UCSD-AML1 (cell line): ENCODE results near the gene HTR3C.
"Not testable (repeated sequence)": the region's sequence is repeated elsewhere in the genome, so short reads cannot be mapped to it uniquely, and the experiment has no call there.

ENCODE experiments used
- DNase-seq: peaks from one replicate; lab custom pipeline; 2025; ENCODE audit not compliant: unreplicated experiment; lab: John Stamatoyannopoulos, UW

The HTR3C gene

DNA sequence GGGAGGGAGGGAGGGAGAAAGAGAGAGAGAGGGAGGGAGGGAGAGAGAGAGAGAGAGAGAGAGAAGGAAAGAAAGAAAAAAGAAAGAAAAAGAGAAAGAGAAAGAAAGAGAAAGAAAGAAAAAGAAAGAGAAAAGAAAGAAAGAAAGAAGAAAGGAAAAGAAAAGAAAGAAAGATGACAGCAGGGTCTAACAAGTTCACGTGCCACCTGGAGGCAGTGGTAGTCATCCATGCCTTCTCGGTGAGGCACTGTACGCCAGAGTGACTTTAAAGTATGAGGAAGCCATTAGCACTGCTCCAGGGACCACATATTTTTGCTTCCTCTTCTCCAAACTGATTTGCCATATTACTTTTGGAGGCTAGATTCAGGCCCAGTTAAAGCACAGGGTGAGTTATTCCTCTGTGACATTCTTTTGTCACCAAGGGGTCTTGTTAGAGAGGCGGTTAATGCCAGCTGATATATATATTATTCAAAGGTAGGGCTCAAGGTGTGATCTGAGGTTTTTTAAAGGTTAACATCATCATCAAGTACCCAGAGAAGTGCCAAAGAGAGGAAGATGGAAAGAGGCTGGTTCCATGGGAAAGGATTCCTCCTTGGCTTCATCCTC lies 21.6 kb upstream of the HTR3C start, which contains the start of gene HTR3D:
Gene HTR3D, plus strand, starts transcription at position 556 of the 606 bp plus-strand sequence. Its CDS starts 0 bp downstream, at position 556.
- no peak for DNase-seq

DNA sequence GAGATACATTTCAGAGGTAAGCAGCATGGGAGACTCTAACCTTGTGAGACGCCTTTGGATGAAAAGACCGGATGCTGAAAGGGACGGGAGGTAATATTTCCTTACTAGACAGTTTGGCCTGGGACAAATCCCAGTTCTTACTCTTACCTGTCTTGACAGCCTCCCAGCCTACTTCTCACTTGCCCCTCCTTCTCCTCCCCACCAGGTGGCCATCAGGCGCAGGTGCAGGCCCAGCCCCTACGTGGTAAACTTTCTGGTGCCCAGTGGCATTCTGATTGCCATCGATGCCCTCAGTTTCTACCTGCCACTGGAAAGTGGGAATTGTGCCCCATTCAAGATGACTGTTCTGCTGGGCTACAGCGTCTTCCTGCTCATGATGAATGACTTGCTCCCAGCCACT lies 15.0 kb upstream of the HTR3C start:
- no peak for DNase-seq

DNA sequence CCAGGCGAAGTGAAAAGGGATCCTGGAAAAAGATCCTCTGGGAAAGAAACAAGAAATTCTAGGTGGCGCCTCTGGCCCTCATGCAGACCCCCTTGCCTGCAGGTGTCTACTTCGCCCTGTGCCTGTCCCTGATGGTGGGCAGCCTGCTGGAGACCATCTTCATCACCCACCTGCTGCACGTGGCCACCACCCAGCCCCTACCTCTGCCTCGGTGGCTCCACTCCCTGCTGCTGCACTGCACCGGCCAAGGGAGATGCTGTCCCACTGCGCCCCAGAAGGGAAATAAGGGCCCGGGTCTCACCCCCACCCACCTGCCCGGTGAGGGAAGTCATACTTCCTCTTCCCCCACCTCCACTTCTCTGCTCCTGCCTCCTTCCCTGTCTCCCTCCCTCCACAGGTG lies 14.5 kb upstream of the HTR3C start:
- DNase-seq = not testable (repeated sequence)

DNA sequence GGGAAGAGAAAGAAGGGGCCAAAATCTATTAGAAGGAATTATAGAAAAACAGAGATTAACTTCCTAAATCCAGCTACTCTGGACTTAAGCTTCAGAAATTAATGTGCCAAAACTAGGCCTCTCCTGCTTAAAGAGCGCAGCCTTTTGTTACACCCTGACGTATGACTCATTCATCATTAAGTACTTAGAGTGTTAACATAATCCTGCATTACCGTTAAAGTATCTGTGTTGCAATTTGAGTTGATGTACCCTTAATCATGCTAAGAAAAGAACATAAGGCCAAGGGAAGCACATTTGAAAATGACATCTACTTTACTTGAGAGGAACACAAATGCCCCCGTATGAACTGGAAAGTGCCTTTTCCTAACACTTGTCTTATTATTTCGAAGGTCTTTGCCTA lies 13.4 kb upstream of the HTR3C start:
- no peak for DNase-seq

DNA sequence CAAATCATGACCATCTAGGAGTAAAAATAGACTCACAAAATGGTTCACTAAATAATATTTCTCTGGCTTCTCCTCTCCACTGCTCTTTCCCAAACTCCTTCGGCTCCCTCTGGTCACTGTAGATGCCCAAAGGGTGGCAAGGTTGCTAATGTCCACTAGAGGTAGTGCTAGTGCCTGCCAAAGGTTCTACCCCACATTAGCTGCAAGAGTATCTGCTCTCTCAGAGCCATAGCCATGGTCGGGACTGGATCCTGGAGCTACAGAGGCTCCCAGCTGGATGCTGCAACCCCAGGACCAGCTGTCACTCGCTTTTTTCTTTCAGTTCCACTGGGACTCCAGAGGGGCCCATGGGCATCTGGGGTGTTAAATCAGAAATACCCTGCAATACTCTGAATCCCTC lies 12.8 kb upstream of the HTR3C start:
- no peak for DNase-seq

DNA sequence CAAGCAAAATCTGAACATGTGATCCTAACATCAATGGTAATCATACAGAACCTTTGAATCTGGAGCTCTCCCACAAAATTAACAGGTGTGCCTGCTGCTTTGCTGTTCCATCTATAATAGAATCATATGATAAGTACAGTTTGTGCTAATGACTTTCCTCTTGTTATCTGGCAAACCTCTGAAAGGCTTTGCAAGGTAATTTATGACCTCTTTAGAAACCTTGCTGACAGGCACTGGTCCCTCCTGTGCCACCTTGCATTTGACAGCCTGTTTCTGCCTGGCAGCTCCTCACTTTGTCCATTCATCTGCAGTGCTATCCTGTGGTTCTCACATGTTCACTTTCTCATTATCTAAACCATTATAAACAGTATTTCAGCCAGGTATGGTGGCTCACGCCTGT lies 10.2 kb upstream of the HTR3C start:
- DNase-seq = no peak

DNA sequence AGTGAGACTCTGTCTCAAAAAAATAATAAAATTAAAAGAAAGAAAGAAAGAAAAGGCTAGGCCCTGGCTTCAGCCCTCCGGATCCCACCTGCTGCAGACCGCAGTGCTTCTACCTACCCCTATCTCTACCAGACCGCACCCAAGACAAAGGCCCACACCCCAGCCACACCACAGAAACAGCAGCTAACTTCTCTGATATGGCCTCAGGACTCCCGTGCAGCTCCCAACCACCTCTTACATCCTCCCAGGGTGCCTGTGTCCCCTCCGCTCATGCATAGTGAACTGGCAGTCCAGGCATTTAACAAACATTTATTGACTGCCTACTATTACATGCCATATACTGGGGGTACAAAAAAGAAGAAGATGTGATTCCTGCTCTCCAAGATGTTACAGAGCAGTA lies 6.9 kb upstream of the HTR3C start:
- no peak for DNase-seq

DNA sequence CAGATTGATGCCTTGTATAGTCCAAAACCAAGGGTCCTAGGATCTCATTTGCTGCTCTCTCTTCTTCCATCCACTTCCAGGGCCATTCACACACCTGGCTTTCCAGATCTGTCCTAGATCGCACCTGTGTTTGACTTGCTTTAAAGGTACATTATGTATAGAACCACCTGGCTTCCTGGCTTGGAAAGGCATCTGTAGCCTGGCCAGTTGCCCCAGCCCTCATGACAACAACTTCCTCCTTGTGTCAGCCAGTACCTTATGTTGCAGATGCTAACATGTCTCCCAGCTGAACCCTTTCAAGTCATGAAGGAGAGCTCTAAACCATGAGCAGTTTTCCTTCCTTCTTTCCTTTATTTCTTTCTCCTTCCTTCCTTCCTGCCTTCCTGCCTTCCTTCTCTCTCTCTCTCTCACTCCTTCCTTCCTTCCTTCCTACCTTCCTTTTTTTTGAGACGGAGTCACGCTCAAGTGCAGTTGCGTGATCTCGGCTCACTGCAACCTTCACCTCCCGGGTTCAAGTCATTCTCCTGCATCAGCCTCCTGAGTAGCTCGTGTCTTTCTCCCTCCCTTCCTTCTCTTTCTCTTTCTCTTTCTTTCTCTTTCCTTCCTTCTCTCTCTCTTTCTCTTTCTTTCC lies 2.5 kb upstream of the HTR3C start:
- DNase-seq = no peak

DNA sequence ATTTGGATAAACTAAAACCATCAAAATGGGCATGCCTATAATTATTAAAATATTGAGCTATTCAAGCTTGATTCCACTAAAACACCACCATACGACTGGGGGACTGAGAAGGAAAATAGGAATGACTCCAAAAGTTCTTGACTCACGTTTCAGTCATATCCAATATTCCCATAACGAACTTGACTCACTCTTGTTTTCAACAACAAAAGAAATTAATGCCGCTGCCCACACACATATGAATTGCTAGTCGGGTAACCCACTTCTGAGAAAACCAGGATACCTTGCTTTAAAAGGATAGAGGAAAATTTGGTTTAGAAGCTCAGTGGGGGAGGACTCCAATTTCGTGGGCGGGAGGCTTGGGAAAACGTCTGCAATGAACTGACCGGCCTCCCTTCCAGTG lies 5.2 kb downstream of the HTR3C start:
- DNase-seq = no peak

DNA sequence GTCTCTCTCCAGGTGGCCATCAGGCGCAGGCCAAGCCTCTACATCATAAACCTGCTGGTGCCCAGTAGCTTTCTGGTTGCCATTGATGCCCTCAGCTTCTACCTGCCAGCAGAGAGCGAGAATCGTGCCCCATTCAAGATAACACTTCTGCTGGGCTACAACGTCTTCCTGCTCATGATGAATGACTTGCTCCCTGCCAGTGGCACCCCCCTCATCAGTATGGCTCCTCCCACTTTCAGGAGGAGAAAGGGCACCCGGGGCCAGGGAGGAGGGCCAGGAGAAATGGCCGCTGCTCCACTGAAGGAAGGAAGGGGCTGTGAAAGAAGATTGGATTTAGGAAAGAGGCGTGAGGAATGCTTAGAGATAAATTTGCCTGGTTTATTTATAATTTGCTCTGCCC lies 6.6 kb downstream of the HTR3C start:
- no peak for DNase-seq

DNA sequence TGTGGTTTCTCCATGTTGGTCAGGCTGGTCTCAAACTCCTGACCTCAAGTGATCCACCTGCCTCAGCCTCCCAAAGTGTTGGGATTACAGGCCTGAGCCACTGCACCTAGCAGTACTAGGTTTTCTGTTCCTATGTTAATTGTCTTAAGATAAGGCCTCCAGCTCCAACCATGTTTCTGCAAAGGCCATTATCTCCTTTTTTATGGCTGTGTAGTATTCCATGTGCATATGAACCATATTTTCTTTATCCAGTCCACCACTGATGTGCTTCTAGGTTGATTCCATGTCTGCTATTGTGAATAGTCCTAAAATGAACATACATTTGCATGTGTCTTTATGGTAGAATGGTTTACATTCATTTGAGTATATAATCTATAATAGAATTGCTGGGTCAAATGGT lies 9.8 kb downstream of the HTR3C start:
- DNase-seq = no peak

DNA sequence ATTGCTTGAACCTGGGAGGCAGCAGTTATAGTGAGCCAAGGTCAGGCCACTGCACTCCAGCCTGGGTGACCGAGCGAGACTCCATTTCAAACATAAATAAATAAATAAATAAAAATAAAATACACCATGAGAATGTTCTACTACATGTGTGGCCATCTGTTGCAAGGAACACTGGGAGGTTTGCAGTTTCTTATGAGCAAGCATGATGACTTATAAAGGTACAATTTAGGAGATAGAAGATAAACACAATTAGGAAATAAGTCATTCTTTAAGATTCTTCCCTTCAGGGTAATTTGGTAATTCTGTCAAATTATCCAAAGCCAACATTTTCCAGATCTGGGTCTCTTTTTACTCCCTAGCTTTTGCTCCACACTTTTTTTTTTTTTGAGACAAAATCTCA lies 13.4 kb downstream of the HTR3C start:
- DNase-seq = no peak

DNA sequence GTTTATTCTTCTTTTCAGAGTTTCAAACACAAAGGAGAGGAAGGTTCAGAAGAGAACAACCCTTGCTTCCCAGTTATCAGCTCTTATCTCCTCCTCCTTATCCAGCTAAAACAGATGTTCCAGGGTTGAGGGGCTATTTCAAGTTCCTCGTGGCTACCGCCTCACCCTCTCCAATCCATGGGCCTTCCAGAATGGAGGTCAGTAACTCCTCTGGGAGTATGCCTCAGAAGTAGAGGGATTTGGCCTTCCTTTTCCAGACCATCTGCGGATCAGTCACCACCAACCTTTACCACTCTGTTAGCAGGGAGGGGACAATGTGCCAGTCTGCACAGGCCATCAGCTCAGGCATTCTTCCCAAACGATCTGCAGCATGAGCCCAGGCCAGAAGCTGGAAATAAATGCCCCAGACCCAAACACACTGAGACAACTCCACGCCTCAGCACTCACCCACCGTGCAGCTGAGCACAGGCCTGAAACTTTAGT lies 14.8 kb downstream of the HTR3C start:
- no peak for DNase-seq

DNA sequence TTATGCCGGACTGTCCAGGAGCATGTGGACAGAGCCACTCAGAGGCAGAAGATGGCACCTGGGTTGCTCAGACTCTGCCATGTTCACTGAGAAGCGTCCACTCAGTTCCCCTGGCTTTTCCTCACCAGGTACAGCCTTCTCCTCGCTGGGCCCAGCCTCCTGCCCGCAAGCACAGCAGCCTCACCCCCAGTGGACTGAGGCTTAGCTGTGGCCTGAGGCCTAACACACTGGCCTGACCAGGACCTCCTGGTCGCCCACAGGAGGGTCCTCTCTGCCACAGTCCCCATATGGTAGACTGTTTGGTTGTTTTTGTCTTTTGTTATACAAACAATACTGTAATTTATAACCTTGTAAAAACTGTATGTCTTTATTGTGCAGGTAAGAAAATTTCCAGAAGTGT lies 15.5 kb downstream of the HTR3C start:
- DNase-seq = no peak

DNA sequence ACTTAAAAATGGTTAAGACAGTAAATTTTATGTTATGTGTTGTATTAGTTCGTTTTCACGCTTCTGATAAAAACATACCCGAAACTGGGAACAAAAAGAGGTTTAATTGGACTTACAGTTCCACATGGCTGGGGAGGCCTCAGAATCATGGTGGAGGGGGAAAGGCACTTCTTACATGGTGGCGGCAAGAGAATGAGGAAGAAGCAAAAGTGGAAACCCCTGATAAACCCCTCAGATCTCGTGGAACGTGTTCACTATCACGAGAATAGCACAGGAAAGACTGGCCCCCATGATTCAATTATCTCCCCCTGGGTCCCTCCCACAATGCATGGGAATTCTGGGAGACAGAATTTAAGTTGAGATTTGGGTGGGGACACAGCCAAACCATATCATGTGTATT lies 18.3 kb downstream of the HTR3C start:
- DNase-seq = not testable (repeated sequence)

DNA sequence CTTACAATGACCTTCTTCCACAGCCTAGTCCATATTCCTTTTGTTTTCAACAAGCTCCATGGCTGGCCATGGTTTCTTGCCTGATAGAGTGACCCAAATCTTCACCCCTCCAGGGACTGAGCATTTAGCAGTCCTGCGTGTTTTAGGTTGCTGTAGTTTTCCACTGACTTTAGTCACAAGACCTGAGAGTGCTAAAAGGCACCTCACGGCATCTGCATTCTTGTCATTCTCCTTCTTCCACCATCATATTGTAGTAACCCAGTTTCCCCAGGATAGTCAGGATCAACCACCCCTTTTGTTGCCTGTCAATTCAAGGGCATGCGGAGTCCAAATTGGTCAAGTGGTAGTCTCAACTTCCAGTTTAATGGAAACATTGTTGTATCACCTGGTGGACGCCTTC lies 20.8 kb downstream of the HTR3C start:
- DNase-seq = no peak

DNA sequence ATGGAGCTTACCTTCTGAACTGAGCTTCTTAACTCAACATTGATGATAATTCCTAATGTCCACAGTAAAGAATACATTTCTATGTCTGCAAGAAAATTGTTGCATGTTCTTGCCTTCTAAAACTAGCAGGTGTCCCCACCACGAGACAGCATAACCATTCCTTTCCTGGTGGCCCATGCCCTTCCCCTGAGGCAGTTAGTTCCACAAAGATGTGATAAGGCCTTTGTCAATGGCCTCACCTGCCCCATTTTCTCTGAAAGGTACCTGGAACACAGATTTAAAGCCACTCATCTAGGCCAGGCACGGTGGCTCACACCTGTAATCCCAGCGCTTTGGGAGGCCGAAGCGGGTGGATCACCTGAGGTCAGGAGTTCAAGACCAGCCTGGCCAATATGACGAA lies 23.1 kb downstream of the HTR3C start:
- no peak for DNase-seq

DNA sequence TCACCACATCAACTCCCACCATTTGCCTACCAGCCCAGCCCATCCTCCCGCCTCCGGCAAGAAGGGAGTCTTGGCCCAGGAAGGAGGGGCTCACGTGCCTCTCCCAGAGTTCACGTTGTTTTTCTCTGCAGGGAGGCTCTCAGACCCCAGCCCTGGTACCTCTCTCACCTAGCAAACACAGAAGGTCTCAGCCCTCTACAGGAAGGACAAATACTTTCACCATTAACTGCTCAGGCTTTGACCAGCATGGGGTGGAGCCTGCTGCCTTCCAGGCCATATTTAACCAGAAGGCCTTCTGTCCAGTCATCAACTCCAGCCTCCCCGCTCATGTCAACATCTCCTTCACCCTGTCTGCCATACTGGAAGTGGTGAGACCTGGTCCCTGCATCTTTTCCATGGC lies 25.0 kb downstream of the HTR3C start:
- DNase-seq = no peak

DNA sequence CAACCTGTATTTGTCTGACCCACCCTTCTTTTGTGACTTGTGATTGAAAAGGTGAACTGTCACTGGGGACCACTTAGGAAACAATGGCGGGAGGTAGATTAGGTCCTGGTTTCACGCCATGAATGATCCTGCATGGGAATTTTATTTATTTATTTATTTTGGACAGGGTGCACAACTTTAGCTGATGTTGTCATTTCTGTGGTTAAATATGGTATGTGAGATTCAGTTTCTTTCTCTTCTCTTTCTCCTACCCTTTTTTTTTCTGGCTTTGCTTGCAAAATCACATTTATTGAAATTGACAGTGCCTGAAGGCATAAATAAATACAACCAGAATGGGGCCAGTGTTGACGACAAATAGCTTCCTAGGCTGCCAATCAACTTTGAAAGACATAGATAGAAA lies 26.0 kb downstream of the HTR3C start:
- no peak for DNase-seq

DNA sequence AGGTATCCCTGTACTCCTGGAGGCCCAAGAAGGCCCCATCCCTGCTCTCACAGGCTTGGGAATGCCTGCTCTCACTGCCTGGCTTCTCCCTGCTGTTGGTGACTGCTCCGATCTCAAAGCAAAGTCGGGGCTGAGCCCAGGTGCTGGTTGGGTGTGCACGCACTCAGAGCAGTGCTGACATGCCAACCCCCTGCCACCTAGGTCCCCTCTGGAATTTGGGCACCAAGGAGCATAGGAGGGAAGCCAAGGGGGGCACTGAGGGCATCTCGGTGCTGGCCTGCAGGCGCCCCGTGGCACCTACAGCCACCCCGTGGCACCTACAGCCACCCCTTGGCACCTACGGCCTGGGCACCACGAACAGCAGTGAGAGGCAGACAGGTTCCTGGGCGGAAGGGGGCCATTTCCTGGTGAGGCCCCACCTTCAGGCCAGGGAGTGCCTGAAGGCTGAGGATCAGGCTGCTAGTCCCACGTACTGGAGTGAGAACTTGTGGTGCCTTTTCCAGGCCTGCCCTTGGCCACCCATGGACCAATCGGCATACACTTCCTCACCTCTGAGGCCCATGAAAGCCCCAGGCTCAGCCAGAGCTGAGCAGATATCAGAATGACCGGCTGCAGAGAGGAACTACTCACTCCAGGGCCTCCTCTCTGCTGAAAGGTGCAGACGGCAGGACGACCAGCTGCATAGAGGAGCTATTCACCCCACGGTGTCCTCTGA lies 28.4 kb downstream of the HTR3C start:
- DNase-seq = no peak

DNA sequence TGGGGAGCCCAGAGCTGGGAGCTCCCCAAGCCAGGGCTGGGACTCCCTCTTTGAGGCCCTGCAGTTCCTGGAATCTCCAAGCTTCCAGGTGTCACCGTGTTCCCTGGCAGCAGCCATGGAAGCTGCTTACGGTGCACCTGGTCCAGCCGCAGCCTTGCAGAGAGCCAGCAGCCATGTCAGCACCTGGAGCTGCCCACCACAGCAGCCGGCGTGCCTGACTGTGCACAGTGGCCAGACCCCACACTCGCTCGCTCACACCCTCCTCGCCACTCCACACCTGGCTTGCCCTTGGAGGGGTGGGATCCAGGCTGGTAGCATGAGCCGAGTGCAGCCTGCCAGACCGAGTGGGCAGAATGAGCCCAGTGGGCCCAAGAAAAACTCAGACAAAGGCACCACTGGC lies 29.2 kb downstream of the HTR3C start:
- DNase-seq = no peak

DNA sequence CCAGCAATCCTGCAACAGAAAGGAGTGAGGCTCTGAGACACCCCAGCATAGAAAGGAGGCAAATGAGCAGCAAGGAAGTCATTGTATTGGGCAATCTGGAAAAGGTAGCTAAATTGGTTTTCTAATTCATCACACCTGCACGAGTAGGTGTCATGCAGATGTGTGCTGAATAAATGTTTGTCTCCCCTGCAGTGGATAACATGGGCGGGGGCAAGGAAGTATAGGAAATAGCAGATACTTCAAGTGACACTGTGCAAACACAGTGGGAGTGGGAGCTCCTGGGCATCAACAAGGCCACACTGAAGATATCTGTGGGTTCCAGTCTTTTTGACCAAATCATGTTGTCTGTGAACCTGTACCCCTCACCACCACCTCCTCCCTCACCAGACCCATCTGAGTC lies 29.6 kb downstream of the HTR3C start:
- DNase-seq = no peak
